Measurements from ENCODE around the gene CASZ1.

DNA sequence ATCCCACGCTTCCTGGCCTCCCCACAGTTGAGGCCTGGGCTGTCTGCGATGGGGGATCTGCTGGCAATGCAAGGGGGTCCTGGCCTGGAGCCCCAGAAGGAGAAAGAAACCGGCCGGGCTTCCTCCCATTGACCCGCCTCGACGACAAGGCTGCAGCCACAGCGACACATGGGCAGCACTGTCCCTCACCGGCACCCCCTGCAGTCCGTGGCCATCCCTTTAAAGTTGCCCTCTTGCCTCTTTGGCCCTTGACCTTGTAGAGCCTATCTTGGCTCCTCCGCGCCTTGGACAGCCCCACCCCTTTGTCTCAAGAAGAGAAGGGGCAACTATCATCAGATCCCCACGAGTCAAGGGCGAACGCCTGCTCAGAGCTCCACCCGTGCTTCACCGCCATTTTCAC, 106.0 kb downstream of the CASZ1 start:
- TF ChIP-seq CTCF (IDR thresholded peaks at IDR 0.05) (no peak), ZSCAN20 (CRISPR knock-in tag; IDR thresholded peaks at IDR 0.05) (no peak), MYC (IDR thresholded peaks at IDR 0.05; ENCODE audit: borderline replicate concordance, low read length) (no peak)
